K562 (cell line): ENCODE results near the gene ATP13A4. TPM values are rescaled to one million over a fixed set of nuclear protein-coding genes. Genes with fewer than 3 reads are reported as not detected.

ENCODE experiments used
- ATF1 ChIP-seq, 2 experiments: fragments of 450-650 bp in 1 of 2; IDR thresholded peaks; 2 replicates each; pipeline ENCODE4 v1.6.1; 2016; ENCODE audit warnings: missing compliant biosample characterization in 1 of 2, missing genetic modification characterization in 1 of 2
- FOSL1 ChIP-seq: fragments of 200-800 bp; sonication (Bioruptor generic); conservative IDR thresholded peaks from 2 replicates; pipeline ENCODE4 v1.6.1; 2016; ENCODE audit warnings: missing genetic modification characterization, missing compliant biosample characterization
- FOXA1 ChIP-seq: fragments of 450-650 bp; IDR thresholded peaks from 2 replicates; pipeline ENCODE4 v1.6.1; 2016; ENCODE audit warnings: mild to moderate bottlenecking, borderline replicate concordance
- HDAC1 ChIP-seq, 2 experiments: fragments of 450-650 bp; IDR thresholded peaks; 2 replicates each; pipeline ENCODE4 v1.6.1; 2016 to 2017; ENCODE audit warnings: inconsistent platforms in 1 of 2, mild to moderate bottlenecking in 1 of 2, moderate library complexity in 1 of 2
- IRF1 ChIP-seq: sonication (generic); formaldehyde crosslinking; IDR thresholded peaks from 2 replicates; pipeline ENCODE4 v1.8.0; 2022; ENCODE audit warnings: missing genetic modification reagents, mild to moderate bottlenecking, borderline replicate concordance
- JUND ChIP-seq, 2 experiments: IDR thresholded peaks; 2 replicates in 1 of 2; 3 replicates in 1 of 2; pipeline ENCODE4 v1.6.1; 2011; ENCODE audit warnings: borderline replicate concordance in 2 of 2, low read depth in 2 of 2, low read length in 2 of 2, improper control_type of control experiment in 1 of 2, missing biosample characterization in 1 of 2, missing genetic modification characterization in 1 of 2, missing genetic modification reagents in 1 of 2
- KAT7 ChIP-seq: sonication (generic); formaldehyde crosslinking; IDR thresholded peaks from 2 replicates; pipeline ENCODE4 v1.8.0; 2022; ENCODE audit warnings: missing genetic modification reagents, mild to moderate bottlenecking, borderline replicate concordance
- KLF16 ChIP-seq: IDR thresholded peaks from 2 replicates; pipeline ENCODE4 v1.6.1; 2016; ENCODE audit warnings: antibody characterized with exemption
- L3MBTL2 ChIP-seq: fragments of 450-650 bp; IDR thresholded peaks from 2 replicates; pipeline ENCODE4 v1.6.1; 2016; ENCODE audit warnings: mild to moderate bottlenecking, moderate library complexity
- MAX ChIP-seq: sonication (generic); formaldehyde crosslinking; IDR thresholded peaks from 2 replicates; pipeline ENCODE4 v1.9.0; 2022; ENCODE audit warnings: mild to moderate bottlenecking, missing genetic modification reagents
- NFE2 ChIP-seq: IDR thresholded peaks from 2 replicates; pipeline ENCODE4 v1.6.1; 2014; ENCODE audit warnings: antibody characterized with exemption, low read depth
- PKNOX1 ChIP-seq: fragments of 450-650 bp; IDR thresholded peaks from 2 replicates; pipeline ENCODE4 v1.6.1; 2016
- PML ChIP-seq: IDR thresholded peaks from 2 replicates; pipeline ENCODE4 v1.6.1; 2012; ENCODE audit warnings: low read length, inconsistent platforms
- POLR2H ChIP-seq: IDR thresholded peaks from 2 replicates; pipeline ENCODE4 v1.6.1; 2016; ENCODE audit warnings: missing genetic modification characterization, low read depth, mild to moderate bottlenecking, control low read depth, missing compliant biosample characterization, moderate library complexity
- PTRF ChIP-seq: fragments of 450-650 bp; IDR thresholded peaks from 2 replicates; pipeline ENCODE4 v1.6.1; 2016; ENCODE audit warnings: mild to moderate bottlenecking, missing genetic modification characterization, missing compliant biosample characterization
- SAP30 ChIP-seq: fragments of 200-600 bp; sonication (generic); IDR thresholded peaks from 2 replicates; pipeline ENCODE4 v1.6.1; 2012; ENCODE audit warnings: borderline replicate concordance, low read depth, mild to moderate bottlenecking, moderate library complexity, low read length, control low read depth, inconsistent platforms; ENCODE audit not compliant: insufficient read depth, poor library complexity, severe bottlenecking
- SIN3B ChIP-seq: fragments of 450-650 bp; IDR thresholded peaks from 2 replicates; pipeline ENCODE4 v1.6.1; 2017; ENCODE audit warnings: low read depth, mild to moderate bottlenecking, moderate library complexity
- SMARCB1 ChIP-seq: IDR thresholded peaks from 2 replicates; pipeline ENCODE4 v1.6.1; 2011; ENCODE audit warnings: improper control_type of control experiment, low read depth; ENCODE audit not compliant: insufficient read length
- SOX6 ChIP-seq: fragments of 450-650 bp; IDR thresholded peaks from 2 replicates; pipeline ENCODE4 v1.6.1; 2014; ENCODE audit warnings: mild to moderate bottlenecking
- STAG1 ChIP-seq: sonication (generic); formaldehyde crosslinking; IDR thresholded peaks from 2 replicates; pipeline ENCODE4 v1.5.0; 2020; ENCODE audit warnings: missing genetic modification reagents, borderline replicate concordance
- THRB ChIP-seq: fragments of 450-650 bp; formaldehyde crosslinking; conservative IDR thresholded peaks from 2 replicates; pipeline ENCODE4 v1.4.0; 2022; ENCODE audit warnings: mild to moderate bottlenecking, missing genetic modification characterization
- XRCC3 ChIP-seq: fragments of 450-650 bp; IDR thresholded peaks from 2 replicates; pipeline ENCODE4 v1.6.1; 2017; ENCODE audit warnings: mild to moderate bottlenecking, moderate library complexity
- ZNF589 ChIP-seq: fragments of 200-800 bp; sonication (Bioruptor generic); IDR thresholded peaks from 2 replicates; pipeline ENCODE4 v1.6.1; 2016; ENCODE audit warnings: low read depth, missing genetic modification characterization, missing compliant biosample characterization
- polyA plus RNA-seq, 8 experiments: library from polyadenylated mRNA; depleted of rRNA in 4 of 8; stranded (reverse) in 5 of 8; unstranded in 3 of 8; fragments of >200 nt; fragmentation: Nextera tagmentation in 2 of 8; fragmentation: Illumina TruSeq in 1 of 8; extraction: Ambion mirVana in 2 of 8; extraction: Trizol in 1 of 8; gene quantifications; 2 replicates each; pipeline versions ENCODE4 v1.2.1 to v1.2.3, GENCODE V29; 2011 to 2014; ENCODE audit warnings: inconsistent platforms in 1 of 8, missing spikeins in 1 of 8
- total RNA-seq, 7 experiments: library from RNA; depleted of rRNA in 6 of 7; stranded (reverse); fragments of >200 nt in 6 of 7; fragmentation: Illumina TruSeq in 2 of 7; extraction: Trizol in 2 of 7; gene quantifications; 2 replicates each; pipeline versions ENCODE4 v1.2.1 to v1.2.3, GENCODE V29; 2011 to 2021; ENCODE audit warnings: low replicate concordance in 1 of 7

The ATP13A4 gene
- total and polyA plus RNA-seq, 9 of the 15 experiments (the other 6 are each of a cell fraction or from before 2014, with no cell fraction given): 0.03 to 0.14 (median 0.07) TPM; not detected in 6

GRCh38 chr3:193590088-193590856 lies 35.6 kb upstream of the ATP13A4 start (continued):
- TF ChIP-seq NFE2 (0 out of 2 replicates have a peak, but pooled peaks have one; percentile 48), ZNF589 (peak; percentile 96), SAP30 (no peak), SIN3B (no peak), IRF1 (no peak), L3MBTL2 (peak; percentile 40; the same call in 1 of the 2 replicates), STAG1 (CRISPR knock-in tag) (no peak), POLR2H (tag) (peak; percentile 42), ATF1 (CRISPR knock-in tag; IDR thresholded peaks at IDR 0.05) (no peak), ATF1 (tag; IDR thresholded peaks at IDR 0.05) (peak; percentile 61), PTRF (tag) (peak; percentile 94), KAT7 (no peak), SOX6 (peak; percentile 65; the same call in 1 of the 2 replicates), HDAC1 (IDR thresholded peaks at IDR 0.05) (no peak), PKNOX1 (peak; percentile 75), PML (no peak), KLF16 (no peak), XRCC3 (no peak), MAX (CRISPR knock-in tag) (no peak), FOSL1 (tag) (peak; percentile 95), SMARCB1 (no peak), JUND (IDR thresholded peaks at IDR 0.05; ENCODE audit: borderline replicate concordance, low read depth, low read length) (peak; percentile 90), JUND (tag; IDR thresholded peaks at IDR 0.05; ENCODE audit: borderline replicate concordance, low read depth, low read length) (peak; percentile 90; the same call in 2 of the 3 replicates), THRB (CRISPR knock-in tag) (no peak), FOXA1 (no peak)
